Body of pancreas (tissue), 4 donors: Measurements from ENCODE around the gene GGT6.

Source experiments
- CTCF ChIP-seq, 7 experiments: fragments of 450-650 bp in 4 of 7; fragments of 200-600 bp in 3 of 7; sonication (generic) in 3 of 7; IDR thresholded peaks; one replicate each; pipeline ENCODE4 v1.5.1; 2016 to 2019; ENCODE audit warnings: antibody characterized with exemption in 7 of 7
- POLR2A ChIP-seq, 3 donors: fragments of 450-650 bp; IDR thresholded peaks; one replicate each; pipeline ENCODE4 v1.6.1; 2016; ENCODE audit warnings: antibody characterized with exemption in 3 of 3, mild to moderate bottlenecking in 2 of 3

DNA sequence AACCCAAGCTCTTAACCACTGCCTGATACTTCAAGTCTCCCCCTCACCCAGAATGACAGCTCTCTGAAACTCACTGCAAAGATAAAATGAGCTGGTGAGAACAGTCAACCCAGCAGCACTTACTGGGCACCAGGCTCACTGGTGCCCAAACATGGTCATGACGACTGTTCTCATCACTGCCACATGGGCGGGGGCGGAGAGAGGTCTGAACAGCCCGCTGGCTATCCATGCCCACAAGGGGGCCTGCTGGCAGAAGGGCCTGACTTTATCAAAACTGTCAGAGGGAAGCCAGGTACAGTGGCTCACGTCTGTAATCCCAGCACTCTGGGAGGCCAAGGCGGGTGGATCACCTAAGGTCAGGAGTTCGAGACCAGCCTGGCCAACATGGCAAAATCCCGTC, 9.2 kb downstream of the GGT6 start:
- TF ChIP-seq CTCF (IDR thresholded peaks at IDR 0.05) (no peak), POLR2A (IDR thresholded peaks at IDR 0.05) (no peak)
